ENCODE results near the gene PPP2R5C.

The PPP2R5C gene

DNA sequence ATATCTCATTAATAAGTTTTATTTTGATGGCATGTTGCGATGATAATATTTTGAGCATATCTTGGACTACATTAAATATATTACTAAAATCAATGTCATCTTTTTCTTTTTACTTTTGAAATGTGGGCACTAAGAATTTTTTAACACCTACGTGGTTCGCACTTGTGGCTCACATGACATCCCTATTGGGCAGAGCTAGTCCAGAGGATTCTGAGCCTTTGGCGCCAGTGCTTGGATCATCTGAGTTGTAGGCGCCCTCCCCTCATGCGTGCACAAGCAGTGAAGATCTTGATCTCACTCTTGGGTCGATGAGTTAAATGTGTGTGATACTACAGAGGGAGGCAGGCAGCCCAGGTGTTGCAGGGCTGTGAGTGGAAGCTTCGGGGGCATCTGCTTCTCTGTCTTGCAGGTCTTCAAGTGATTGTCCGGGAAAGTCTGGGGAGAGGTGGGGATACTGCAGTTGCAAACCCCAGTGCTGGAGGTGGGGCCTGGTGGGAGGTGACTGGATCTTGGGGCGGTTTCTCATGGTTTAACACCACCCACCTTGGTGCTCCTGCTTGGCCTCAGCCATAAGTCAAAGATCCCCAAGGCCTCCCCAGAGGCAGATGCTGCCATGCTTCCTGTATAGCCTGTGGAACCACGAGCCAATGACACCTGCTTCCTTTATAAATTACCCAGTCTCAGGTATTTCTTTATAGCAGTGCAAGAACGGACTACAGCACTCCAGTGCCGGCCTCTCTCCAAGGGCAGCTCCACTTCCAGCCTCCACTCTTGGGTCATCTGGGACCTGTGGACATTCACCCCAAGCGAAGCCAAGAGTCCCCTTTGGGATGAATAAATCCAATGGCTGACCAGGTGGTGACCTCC, 46.1 kb upstream of the PPP2R5C start:
- no peak overlapping the region for H3K4me3 ChIP-seq (ENCODE audit: low read depth, low read length)
- no peaks in the 10 kb centered on the region for H3K27me3 ChIP-seq (ENCODE audit: insufficient read depth, low read depth, severe bottlenecking)
- H3K36me3 ChIP-seq: no peaks in the 10 kb centered on the region
- no peak overlapping the region for H3K27ac ChIP-seq
- DNase-seq: no peak
- peaks cover 8% of the 10 kb centered on the region for H3K9me3 ChIP-seq (ENCODE audit: severe bottlenecking)
- TF ChIP-seq, protein P1, sequence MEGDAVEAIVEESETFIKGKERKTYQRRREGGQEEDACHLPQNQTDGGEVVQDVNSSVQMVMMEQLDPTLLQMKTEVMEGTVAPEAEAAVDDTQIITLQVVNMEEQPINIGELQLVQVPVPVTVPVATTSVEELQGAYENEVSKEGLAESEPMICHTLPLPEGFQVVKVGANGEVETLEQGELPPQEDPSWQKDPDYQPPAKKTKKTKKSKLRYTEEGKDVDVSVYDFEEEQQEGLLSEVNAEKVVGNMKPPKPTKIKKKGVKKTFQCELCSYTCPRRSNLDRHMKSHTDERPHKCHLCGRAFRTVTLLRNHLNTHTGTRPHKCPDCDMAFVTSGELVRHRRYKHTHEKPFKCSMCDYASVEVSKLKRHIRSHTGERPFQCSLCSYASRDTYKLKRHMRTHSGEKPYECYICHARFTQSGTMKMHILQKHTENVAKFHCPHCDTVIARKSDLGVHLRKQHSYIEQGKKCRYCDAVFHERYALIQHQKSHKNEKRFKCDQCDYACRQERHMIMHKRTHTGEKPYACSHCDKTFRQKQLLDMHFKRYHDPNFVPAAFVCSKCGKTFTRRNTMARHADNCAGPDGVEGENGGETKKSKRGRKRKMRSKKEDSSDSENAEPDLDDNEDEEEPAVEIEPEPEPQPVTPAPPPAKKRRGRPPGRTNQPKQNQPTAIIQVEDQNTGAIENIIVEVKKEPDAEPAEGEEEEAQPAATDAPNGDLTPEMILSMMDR (IDR thresholded peaks at IDR 0.05; ENCODE audit: low read depth, low read length): no peak

- TF ChIP-seq, protein P1 (IDR thresholded peaks at IDR 0.05; ENCODE audit: low read depth, low read length): no peak
- peaks cover 8% of the 10 kb centered on the region for H3K9me3 ChIP-seq (ENCODE audit: severe bottlenecking)
- H3K27ac ChIP-seq: no peak overlapping the region
- H3K4me3 ChIP-seq (ENCODE audit: low read depth, low read length): no peak overlapping the region
- no peaks in the 10 kb centered on the region for H3K36me3 ChIP-seq
- no peaks in the 10 kb centered on the region for H3K27me3 ChIP-seq (ENCODE audit: insufficient read depth, low read depth, severe bottlenecking)
- no peak for DNase-seq
Measured at GRCh38 chr14:101716077-101716950, 45.2 kb upstream of the PPP2R5C start.

GRCh38 chr14:101716956-101717662, 44.4 kb upstream of the PPP2R5C start:
- TF ChIP-seq, protein P1 (IDR thresholded peaks at IDR 0.05; ENCODE audit: low read depth, low read length): no peak
- no peak overlapping the region for H3K4me3 ChIP-seq (ENCODE audit: low read depth, low read length)
- no peak overlapping the region for H3K27ac ChIP-seq
- no peaks in the 10 kb centered on the region for H3K27me3 ChIP-seq (ENCODE audit: insufficient read depth, low read depth, severe bottlenecking)
- DNase-seq: no peak
- no peaks in the 10 kb centered on the region for H3K36me3 ChIP-seq
- peaks cover 8% of the 10 kb centered on the region for H3K9me3 ChIP-seq (ENCODE audit: severe bottlenecking)

- TF ChIP-seq, protein P1 (IDR thresholded peaks at IDR 0.05; ENCODE audit: low read depth, low read length): no peak
- H3K27ac ChIP-seq: no peak overlapping the region
Measured at GRCh38 chr14:101717663-101718490, 43.6 kb upstream of the PPP2R5C start.

DNA sequence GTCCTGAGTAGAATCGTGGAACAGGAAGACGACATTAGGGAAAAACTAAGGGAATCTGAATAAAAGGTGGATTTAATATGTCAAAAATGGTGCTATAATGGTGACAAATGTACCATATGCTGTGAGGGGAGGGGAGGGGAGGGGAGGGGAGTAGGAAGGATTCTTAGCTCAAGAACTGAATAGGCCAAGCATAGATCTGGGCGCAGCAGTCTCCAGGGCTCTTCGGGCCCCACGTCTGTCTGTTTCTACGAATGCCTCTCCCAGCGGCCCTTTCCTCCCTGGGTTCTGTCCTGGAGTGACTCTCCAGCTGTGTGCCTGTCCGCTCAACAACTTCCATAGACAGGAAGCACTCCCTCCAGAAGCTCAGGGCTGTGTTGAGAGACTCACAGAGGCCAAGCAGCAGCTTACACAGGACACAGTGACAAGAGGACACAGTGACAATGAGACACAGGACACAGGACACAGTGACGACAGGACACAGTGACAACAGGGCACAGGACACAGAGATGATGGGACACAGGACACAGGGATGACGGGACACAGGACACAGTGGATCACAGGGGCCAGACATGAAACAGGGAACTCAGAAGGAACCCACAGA, 42.4 kb upstream of the PPP2R5C start:
- Histone ChIP-seq H3K27ac (no peak overlapping the region), H3K4me3 (ENCODE audit: low read depth, low read length) (no peak overlapping the region), H3K27me3 (ENCODE audit: insufficient read depth, low read depth, severe bottlenecking) (no peaks in the 10 kb centered on the region), H3K9me3 (ENCODE audit: severe bottlenecking) (peaks cover 5% of the 10 kb centered on the region), H3K36me3 (no peaks in the 10 kb centered on the region)
- DNase-seq: no peak
- TF ChIP-seq, protein P1 (IDR thresholded peaks at IDR 0.05; ENCODE audit: low read depth, low read length): no peak

More at GRCh38 chr14:101717663-101718490, 43.6 kb upstream of the PPP2R5C start:
- DNase-seq: no peak
- Histone ChIP-seq H3K4me3 (ENCODE audit: low read depth, low read length) (no peak overlapping the region), H3K9me3 (ENCODE audit: severe bottlenecking) (peaks cover 8% of the 10 kb centered on the region), H3K27me3 (ENCODE audit: insufficient read depth, low read depth, severe bottlenecking) (no peaks in the 10 kb centered on the region), H3K36me3 (no peaks in the 10 kb centered on the region)
